Measurements from ENCODE around the gene LANCL3.

- no peak for TF ChIP-seq CTCF (IDR thresholded peaks at IDR 0.05; ENCODE audit: insufficient read depth, low read length, poor library complexity, severe bottlenecking)
- no peak for TF ChIP-seq EZH2phosphoT487 (conservative IDR thresholded peaks at IDR 0.05; ENCODE audit: low read length)
Measured at GRCh38 chrX:37607243-37607642, 35.8 kb downstream of the LANCL3 start.

Measured in SU-DHL-6 (cell line).